Dendritic cell treated with granulocyte-macrophage colony-stimulating factor and Interleukin-4, amounts not matched to agents 40 ng/mL and 50 ng/mL, for 4 days (primary cell): ENCODE data around the gene PLS3.

Experiments used
- H3K27ac Mint-ChIP-seq: one replicate; pipeline ENCODE4 v1.8.0; 2022; ENCODE audit warnings: mild to moderate bottlenecking, mixed read lengths
- H3K27me3 Mint-ChIP-seq: one replicate; pipeline ENCODE4 v1.8.0; 2022; ENCODE audit warnings: mild to moderate bottlenecking, mixed read lengths
- H3K36me3 Mint-ChIP-seq: one replicate; pipeline ENCODE4 v1.8.0; 2022; ENCODE audit warnings: low read depth, mixed read lengths
- H3K4me1 Mint-ChIP-seq: one replicate; pipeline ENCODE4 v1.8.0; 2022; ENCODE audit warnings: low read depth, mixed read lengths
- H3K4me3 Mint-ChIP-seq: one replicate; pipeline ENCODE4 v1.8.0; 2022; ENCODE audit warnings: mild to moderate bottlenecking, moderate library complexity, mixed read lengths
- H3K9me3 Mint-ChIP-seq: one replicate; pipeline ENCODE4 v1.8.0; 2022; ENCODE audit warnings: mixed read lengths
- intact Hi-C: fragments of 100-400 bp; cut with micrococcal nuclease; formaldehyde crosslinking; loops from one replicate; pipeline ENCODE4 v1.15.0; 2022

Gene PLS3

DNA sequence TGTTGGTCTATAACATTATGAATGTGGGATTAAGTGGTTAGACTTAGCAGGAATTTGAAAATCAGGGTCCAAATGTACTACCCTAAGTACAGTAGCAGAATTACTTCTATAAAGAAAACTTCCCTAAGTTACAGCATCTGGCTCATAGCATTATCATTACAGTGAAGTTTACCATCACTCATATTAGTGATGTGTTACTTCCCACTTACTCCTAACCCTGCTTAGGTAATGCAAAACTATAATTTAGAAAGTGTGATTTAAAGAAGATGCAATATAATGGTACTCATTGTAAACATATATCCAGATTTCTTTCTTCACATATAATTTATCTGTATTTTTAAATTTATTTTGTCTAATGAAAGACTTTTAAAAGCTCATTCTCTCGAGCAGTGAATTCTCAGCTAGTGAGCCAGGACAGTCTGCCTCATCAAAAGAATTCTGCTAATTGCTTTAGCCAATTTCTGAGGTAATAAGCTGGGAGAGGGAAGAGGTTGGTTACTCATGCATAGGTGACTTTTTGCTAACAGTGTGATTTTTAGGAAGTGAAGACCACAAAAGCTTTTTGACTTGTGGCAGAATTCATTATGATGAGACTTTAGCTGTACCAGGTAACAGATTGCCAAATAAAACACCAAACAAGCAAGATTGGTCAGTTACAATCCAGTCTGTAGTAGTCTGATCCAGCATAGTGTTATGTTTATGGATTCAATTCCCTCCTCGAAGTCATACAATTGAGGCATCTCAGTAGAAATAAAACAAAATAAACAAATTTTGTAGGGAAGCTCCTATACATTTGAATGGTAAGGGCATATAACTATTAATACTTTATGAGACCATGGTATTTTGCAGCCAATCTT, 21.0 kb downstream of the PLS3 start:
- intact Hi-C loops, result no loop called here
- no peaks in the 10 kb centered on the region for H3K9me3 Mint-ChIP-seq
- H3K36me3 Mint-ChIP-seq, result no peaks in the 10 kb centered on the region

DNA sequence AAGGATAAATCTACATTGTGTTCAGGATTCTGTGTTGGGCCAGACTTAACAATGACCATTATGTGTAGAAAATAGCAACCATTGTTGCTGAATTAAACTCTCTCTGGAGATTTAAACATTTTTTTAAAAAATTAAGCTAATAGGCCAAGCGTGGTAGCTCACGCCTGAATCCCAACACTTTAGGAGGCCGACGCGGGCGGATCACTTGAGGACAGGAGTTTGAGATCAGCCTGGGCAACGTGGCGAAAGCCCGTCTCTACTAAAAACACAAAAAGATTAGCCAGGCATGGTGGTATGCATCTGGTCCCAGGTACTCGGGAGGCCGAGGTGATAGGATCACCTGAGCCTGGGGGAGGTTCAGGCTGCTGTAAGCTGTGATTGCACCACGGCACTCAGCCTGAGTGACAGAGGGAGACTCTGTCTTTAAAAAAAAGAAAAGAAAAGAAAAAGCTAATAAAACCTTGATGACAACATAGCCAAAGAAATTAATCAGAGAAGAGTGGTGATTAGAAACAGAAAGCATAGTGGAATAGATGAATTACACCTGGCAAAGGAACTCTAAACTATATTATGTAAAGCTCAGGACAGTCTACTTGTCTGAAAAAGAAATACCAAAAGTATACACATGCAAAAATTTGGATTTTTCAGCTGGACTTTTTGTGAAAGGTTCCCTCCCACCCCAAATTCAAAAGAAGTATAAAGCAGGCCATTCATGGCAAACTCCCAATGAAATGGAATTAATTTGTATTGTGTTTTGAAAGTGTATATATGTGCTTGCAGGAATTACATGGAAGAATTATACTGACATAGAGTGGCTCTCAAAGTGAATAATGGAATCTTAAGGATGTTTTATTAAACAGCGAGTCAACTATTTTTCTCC, 21.9 kb downstream of the PLS3 start:
- no peaks in the 10 kb centered on the region for H3K9me3 Mint-ChIP-seq
- no peaks in the 10 kb centered on the region for H3K36me3 Mint-ChIP-seq
- H3K27me3 Mint-ChIP-seq, result no peaks in the 10 kb centered on the region
- H3K4me1 Mint-ChIP-seq, result no peaks in the 10 kb centered on the region
- intact Hi-C loops, result no loop called here
- no peak overlapping the region for H3K4me3 Mint-ChIP-seq
- no peak overlapping the region for H3K27ac Mint-ChIP-seq

More for the DNA sequence above, 21.0 kb downstream of the PLS3 start:
- H3K27me3 Mint-ChIP-seq, result no peaks in the 10 kb centered on the region
- H3K4me1 Mint-ChIP-seq, result no peaks in the 10 kb centered on the region
- no peak overlapping the region for H3K27ac Mint-ChIP-seq
- H3K4me3 Mint-ChIP-seq, result no peak overlapping the region

DNA sequence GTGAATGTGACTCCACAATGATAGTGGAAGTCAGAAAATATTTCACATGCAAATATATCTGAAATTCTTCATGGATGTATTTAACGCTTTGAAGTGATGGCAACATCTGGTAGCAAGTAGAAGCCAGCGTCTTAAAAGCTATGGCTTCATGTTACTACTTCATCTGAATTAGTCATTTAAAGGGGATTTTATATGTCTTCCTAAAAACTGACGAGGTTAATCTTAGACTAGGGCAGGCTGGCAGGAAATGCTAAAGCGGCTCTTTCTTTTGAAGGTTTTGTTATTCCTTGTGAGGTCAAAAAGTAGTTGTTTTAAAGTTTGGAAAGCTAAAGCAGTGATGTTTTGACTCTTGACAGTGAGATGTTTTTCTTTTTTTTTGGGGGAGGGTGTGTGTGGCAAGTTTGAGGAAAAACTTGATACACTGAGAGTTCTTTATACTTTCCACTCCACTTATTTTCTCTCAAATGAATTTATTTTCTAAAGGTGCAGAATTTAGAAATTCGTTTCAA, 22.6 kb downstream of the PLS3 start:
- H3K4me1 Mint-ChIP-seq, result no peaks in the 10 kb centered on the region
- no peak overlapping the region for H3K27ac Mint-ChIP-seq
- H3K4me3 Mint-ChIP-seq, result no peak overlapping the region
- H3K36me3 Mint-ChIP-seq, result no peaks in the 10 kb centered on the region
- H3K27me3 Mint-ChIP-seq, result no peaks in the 10 kb centered on the region
- intact Hi-C loops, result no loop called here
- no peaks in the 10 kb centered on the region for H3K9me3 Mint-ChIP-seq

DNA sequence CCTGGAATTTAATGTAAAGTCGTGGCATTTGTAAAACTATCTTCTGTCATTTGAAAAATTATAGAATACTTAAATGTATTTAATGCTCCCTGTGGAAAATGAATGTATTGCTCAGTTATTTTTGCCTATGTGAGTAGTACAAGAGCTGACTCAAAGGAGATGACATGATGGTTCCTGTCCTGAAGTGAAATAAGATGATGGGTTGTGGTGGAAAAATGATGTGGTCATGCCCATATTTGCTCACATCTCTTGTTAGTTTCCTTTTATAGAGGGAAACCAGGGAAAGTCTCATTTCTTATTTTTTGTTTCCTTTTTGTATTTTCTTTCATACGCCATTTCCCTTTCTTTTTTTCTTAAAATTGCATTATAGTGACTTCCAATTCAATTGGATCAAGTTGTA, 23.7 kb downstream of the PLS3 start:
- Mint-ChIP-seq H3K27ac (no peak overlapping the region), H3K9me3 (no peaks in the 10 kb centered on the region), H3K4me1 (no peaks in the 10 kb centered on the region), H3K36me3 (no peaks in the 10 kb centered on the region), H3K27me3 (no peaks in the 10 kb centered on the region), H3K4me3 (no peak overlapping the region)
- intact Hi-C loops, result no loop called here

DNA sequence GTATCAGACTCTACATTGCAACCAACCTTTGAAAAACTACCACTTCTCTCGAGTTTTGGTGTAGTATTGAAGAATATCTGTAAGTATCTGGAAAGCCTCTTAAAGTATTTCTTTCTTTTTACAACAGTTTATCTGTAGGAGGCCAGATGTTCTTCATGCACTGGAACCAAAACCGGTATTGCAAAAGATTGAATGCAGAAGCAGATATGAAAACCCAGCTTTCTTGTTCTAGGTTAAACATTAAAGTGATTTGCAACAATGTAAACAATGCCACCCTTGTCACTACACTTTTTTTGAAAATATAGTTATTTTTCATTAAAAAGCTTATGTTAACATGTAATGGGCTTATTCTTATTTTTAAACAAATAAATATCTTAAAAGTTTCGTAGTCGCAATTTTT, 27.2 kb downstream of the PLS3 start:
- no peak overlapping the region for H3K27ac Mint-ChIP-seq
- no peak overlapping the region for H3K4me3 Mint-ChIP-seq
- H3K4me1 Mint-ChIP-seq, result no peaks in the 10 kb centered on the region

DNA sequence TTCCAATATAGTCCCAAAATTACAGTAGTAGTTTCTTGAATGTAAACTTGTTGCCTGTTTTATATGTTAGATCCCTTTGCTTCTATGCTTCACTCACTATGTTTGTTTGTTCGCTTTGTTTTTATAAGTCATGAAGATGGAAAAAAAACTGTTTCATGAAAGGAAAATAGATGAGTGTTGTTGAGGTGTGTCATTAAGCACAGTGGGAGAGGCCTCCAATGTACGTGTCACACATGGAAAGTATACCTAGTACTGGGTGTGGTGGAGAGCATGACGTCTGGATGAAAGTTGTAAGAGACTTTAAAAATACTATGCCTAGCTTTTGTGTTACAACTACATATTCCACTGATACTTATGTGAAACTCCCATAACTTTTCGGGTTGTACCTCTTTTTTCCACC, 28.4 kb downstream of the PLS3 start:
- no peaks in the 10 kb centered on the region for H3K27me3 Mint-ChIP-seq
- no peak overlapping the region for H3K4me3 Mint-ChIP-seq
- intact Hi-C loops, result no loop called here
- no peaks in the 10 kb centered on the region for H3K36me3 Mint-ChIP-seq
- H3K27ac Mint-ChIP-seq, result no peak overlapping the region
- H3K4me1 Mint-ChIP-seq, result no peaks in the 10 kb centered on the region
- H3K9me3 Mint-ChIP-seq, result no peaks in the 10 kb centered on the region

More for the DNA sequence above, 27.2 kb downstream of the PLS3 start:
- intact Hi-C loops, result no loop called here
- Mint-ChIP-seq H3K36me3 (no peaks in the 10 kb centered on the region), H3K9me3 (no peaks in the 10 kb centered on the region), H3K27me3 (no peaks in the 10 kb centered on the region)

DNA sequence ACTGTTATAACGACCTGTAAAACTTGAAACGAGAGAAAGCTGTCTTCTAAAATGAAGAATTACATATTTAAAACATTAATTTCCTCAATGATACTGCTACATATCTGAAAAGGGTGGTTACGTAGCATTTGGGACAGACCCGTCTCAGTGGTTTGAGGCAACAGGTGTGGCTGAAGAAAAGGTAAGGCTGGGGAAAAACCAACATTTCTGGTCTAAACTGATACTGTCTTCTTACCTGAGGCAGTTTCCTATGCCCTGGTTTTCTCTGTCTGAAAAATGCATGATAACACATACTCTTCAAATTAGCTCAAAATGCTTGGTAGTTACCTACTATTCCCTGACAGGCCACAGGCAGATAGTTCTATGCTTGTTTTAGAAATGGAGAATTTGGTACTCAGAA, 30.4 kb downstream of the PLS3 start:
- Mint-ChIP-seq H3K36me3 (no peaks in the 10 kb centered on the region), H3K9me3 (no peaks in the 10 kb centered on the region)

DNA sequence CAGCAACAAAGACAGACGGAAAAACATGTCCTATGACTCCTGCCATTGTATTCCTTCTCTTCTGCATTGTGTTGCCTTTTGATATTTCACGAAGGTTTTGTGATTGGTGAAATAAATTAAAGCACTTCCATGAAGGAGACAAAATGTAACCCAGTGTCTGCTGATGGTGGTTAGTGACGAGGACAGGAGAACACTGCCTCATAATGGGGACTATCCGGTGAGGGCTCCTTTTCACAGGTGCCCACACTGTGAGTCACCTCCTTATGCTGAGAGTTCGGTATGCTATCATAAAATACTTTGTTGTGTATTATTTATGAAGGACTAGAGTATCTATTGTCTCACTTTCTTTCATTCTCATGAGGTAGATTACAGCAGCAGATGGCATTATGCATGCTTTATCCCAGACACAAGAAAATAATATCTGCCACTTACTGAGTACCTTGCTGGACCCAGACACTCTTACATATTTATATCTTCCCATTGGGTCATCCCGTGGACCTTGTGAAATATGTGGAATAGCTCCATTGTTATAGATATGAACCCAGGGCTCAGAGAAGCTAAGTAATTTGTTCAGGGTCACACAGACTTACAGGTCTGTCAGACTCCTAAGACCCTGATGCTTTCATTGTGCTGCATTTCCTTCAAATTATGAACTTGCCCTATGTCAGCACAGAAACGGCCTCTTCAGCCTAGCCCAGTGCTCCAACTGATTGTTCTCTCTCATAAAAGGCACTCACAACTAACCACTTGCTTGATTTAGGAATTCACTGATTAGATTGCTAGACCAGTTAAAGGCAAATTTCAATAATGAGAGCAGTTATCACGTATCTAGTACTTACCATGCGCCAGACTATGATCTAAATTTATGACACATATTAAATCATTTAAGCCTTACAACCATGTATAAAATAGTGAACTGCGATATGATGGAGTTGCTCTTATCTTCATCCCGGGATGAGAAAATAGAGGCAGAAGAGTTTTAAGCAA, 31.2 kb downstream of the PLS3 start:
- H3K27ac Mint-ChIP-seq, result no peak overlapping the region
- H3K4me1 Mint-ChIP-seq, result no peaks in the 10 kb centered on the region
- H3K4me3 Mint-ChIP-seq, result no peak overlapping the region
- no peaks in the 10 kb centered on the region for H3K36me3 Mint-ChIP-seq
- no peaks in the 10 kb centered on the region for H3K27me3 Mint-ChIP-seq
- no peaks in the 10 kb centered on the region for H3K9me3 Mint-ChIP-seq
- intact Hi-C loops, result no loop called here

More for the DNA sequence above, 30.4 kb downstream of the PLS3 start:
- H3K27me3 Mint-ChIP-seq, result no peaks in the 10 kb centered on the region
- no peak overlapping the region for H3K4me3 Mint-ChIP-seq
- no peak overlapping the region for H3K27ac Mint-ChIP-seq
- H3K4me1 Mint-ChIP-seq, result no peaks in the 10 kb centered on the region
- intact Hi-C loops, result no loop called here

DNA sequence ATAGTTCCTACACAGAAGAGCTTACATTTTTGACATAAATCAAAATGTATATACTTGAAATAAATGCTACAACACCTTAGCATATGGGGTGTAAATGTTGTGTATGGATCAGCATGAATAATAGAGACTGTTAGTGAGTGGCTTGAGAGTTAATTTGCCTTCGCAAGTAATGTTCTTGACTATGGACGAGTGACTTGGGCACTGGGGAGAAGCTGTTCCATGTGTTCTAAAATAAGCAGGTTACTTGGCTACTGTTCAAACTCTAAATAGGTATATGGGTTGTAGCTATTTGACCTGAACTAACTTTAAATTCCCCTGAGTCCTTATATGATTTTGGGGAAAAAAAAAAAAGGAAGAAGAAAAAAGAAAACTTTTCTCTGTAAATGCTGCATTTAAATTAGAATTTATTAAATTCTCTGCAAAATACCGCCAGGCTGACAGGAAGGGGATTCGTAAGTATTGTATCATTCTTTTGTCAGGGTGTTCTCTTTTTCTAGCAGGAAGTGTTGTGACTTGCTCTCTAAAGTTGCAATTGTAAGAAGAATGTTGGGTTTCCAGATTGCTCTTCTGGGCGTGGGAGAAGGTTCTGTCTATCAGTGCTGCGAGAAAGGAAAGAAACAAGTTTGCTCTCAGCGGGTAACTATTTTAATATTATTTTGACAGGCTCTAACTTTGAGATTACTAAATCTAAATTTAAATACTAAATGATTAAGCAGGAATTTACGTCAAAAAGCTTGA, 32.2 kb downstream of the PLS3 start:
- intact Hi-C loops, result no loop called here
- Mint-ChIP-seq H3K27ac (no peak overlapping the region), H3K4me1 (no peaks in the 10 kb centered on the region), H3K36me3 (no peaks in the 10 kb centered on the region), H3K9me3 (no peaks in the 10 kb centered on the region), H3K27me3 (no peaks in the 10 kb centered on the region), H3K4me3 (no peak overlapping the region)

DNA sequence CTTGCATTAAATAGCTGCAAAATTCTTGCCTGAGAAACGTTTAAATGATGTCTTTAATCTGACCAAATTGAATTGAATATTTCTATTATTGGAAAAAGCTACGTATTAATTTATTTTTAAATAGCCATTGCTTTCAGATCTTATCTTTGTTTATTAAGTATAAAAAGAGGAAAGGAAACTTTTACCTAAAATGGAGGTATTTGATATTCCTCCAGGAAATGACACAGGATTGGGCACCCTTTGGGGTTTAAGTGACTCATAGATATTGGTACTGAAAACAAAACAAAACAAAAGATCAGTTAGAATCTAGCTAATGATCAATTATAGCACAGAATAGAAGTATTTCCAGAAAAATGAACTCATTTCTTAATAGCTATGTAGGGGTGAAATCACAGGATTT, 34.1 kb downstream of the PLS3 start:
- Mint-ChIP-seq H3K4me1 (no peaks in the 10 kb centered on the region), H3K27me3 (no peaks in the 10 kb centered on the region), H3K9me3 (no peaks in the 10 kb centered on the region), H3K27ac (no peak overlapping the region), H3K4me3 (no peak overlapping the region), H3K36me3 (no peaks in the 10 kb centered on the region)
- intact Hi-C loops, result no loop called here

DNA sequence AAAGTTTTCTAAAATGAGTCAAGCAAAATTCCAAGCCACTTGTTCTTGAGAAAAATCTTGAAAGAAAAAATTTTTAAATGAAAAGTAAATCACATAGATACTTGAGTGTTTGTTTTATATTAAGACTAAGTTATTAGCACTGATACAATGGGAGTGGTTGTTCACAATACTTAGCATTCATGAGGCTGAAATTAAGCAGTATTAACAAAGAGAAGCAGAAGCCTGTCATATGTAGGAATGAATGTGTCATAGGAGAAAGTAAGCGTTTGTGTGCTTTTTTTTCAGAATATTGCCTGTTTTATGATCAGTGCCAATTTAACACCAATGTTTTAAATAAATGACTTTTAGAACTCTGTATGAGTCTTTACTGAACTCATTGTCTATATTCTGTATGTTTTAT, 37.6 kb downstream of the PLS3 start:
- Mint-ChIP-seq H3K4me1 (no peaks in the 10 kb centered on the region), H3K27me3 (no peaks in the 10 kb centered on the region), H3K4me3 (no peak overlapping the region), H3K9me3 (no peaks in the 10 kb centered on the region), H3K36me3 (no peaks in the 10 kb centered on the region), H3K27ac (no peak overlapping the region)
- intact Hi-C loops, result no loop called here

DNA sequence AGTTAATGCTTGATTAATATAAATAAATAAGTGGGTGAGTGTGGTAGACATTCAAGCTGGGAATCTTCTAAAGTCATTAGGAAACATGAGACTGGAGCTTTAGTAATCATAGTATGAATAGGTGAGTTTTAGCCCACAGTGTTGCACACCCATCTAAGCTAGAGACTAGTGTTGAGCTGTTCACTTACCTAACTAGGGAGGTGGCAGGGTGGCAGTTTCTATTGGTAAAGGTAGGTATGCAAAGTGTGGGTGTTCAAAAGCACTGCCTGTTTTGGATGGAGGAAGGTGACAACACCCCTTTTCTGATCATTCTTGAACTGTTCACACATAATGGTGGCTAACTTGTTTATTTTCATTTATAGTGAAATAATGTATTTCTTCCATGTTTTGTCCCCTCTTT, 41.3 kb downstream of the PLS3 start:
- intact Hi-C loops, result no loop called here
- Mint-ChIP-seq H3K9me3 (no peaks in the 10 kb centered on the region), H3K36me3 (no peaks in the 10 kb centered on the region), H3K27me3 (no peaks in the 10 kb centered on the region), H3K4me1 (no peaks in the 10 kb centered on the region), H3K27ac (no peak overlapping the region), H3K4me3 (no peak overlapping the region)
